GM12874 (cell line): ENCODE data around the gene MTMR4.

Experiments used
- TF ChIP-seq, protein P1 (sequence below): IDR thresholded peaks from 2 replicates; pipeline ENCODE4 v1.5.1; 2011; ENCODE audit warnings: low read depth, mild to moderate bottlenecking, control low read depth, low read length, moderate library complexity; ENCODE audit not compliant: insufficient read depth

Gene MTMR4

DNA sequence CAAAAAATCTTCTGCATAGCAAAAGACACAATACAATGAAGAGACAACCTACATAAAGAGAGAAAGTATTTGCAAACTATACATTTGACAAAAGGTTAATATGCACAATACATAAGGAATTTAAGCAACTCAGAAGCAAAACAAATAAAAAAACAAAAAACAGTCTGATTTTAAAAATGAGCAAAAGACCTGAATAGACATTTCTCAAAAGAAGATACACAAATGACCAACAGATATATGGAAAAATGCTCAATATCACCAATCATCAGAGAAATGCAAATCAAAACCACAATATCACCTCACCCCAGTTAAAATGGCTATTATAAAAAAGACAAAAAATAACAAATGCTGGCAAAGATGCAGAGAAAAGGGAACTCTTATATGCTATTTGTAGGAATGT is 58.9 kb downstream of the MTMR4 start:
- TF ChIP-seq, protein P1, sequence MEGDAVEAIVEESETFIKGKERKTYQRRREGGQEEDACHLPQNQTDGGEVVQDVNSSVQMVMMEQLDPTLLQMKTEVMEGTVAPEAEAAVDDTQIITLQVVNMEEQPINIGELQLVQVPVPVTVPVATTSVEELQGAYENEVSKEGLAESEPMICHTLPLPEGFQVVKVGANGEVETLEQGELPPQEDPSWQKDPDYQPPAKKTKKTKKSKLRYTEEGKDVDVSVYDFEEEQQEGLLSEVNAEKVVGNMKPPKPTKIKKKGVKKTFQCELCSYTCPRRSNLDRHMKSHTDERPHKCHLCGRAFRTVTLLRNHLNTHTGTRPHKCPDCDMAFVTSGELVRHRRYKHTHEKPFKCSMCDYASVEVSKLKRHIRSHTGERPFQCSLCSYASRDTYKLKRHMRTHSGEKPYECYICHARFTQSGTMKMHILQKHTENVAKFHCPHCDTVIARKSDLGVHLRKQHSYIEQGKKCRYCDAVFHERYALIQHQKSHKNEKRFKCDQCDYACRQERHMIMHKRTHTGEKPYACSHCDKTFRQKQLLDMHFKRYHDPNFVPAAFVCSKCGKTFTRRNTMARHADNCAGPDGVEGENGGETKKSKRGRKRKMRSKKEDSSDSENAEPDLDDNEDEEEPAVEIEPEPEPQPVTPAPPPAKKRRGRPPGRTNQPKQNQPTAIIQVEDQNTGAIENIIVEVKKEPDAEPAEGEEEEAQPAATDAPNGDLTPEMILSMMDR = no peak

DNA sequence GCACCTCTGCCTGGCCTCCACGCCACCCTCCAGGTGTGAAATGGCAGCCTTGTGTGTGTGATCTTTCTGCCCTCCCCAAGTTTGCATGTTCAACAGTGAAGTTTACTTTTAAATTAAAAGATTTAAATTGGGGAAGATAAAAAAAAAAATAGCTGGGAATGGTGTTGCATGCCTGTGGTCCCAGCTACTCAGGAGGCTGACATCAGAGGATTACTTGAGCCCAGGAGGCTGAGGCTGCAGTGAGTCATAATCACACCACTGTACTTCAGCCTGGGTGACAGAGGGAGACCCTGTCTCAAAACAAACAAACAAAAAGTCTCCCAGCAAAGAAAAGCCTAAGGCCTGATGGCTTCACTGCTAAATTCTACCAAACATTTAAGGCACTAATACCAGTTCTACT is 61.7 kb downstream of the MTMR4 start:
- TF ChIP-seq, protein P1 = no peak

DNA sequence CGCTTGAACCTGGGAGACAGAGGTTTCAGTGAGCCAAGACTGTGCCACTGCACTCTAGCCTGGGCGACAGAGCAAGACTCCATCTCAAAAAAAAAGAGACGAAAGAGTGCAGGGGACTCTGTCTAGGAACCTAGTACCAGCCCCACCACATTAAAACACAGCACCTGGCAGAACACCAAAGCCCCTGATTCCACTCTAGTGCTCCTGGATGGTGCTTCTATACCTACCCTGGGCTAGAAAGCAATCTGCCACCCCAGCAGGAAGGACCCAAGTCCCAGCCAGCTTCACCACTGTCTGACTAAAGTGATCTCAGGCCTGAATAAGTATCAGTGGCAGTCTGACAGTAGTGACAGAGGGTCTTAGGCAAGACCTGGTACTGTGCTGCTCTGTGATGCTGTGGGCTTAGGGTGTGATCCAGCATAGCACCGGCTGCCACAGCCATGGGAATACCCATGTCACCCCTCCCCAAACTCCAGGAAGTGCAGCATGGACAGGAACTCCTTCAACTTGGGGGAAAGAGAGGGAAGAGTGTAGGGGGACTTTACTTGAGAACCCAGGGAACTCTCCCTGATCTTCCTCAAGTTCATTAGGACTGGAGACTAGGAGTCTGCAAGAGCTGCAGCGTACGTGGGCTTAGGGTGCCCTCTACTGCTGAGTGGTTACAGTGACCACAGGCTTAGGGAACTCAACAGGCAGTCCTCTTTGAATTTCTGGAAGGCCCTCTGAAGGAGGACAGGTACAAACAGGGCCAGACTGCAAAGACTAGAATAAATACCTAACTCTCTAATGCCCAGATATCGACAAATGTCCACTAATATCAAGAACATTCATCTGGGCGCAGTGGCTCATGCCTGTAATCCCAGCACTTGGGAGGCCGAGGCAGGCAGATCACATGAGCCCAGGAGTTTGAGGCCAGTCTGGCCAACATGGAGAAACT is 67.1 kb downstream of the MTMR4 start:
- TF ChIP-seq, protein P1 = peak; percentile 78

DNA sequence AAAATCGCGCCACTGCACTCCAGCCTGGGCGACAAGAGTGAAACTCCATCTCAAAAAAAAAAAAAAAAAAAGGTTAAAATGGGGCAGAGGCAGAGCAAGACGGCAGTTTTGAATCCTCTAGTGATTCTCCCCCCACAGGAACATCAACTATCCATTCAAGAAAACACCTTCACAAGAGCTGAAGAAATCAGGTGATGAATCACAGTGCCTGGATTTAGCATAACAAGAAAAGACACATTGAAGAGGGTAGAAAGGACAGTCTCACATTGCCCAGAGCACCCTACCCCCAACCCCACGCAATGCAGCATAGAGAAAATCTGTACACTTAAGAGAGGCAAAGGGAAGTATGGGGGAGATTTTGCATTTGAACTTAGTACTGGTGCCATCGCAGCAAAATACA is 68.4 kb downstream of the MTMR4 start:
- TF ChIP-seq, protein P1 = no peak
